Uterus (tissue), 4 donors: ENCODE data around the gene NDUFS7. TPM values are rescaled to one million over a fixed set of nuclear protein-coding genes. Genes with fewer than 3 reads are reported as not detected.
"Not testable (repeated sequence)": the region's sequence is repeated elsewhere in the genome, so short reads cannot be mapped to it uniquely, and the experiment has no call there.

Experiments used
- DNase-seq, 2 donors: peaks; one replicate each; pipeline ENCODE4 v3.0.0-alpha.2; 2019 to 2020
- H3K27ac ChIP-seq, 2 donors: fragments of 200-600 bp; sonication (generic); 1 replicate in 1 of 2; 2 replicates in 1 of 2; pipeline ENCODE4 v1.5.1; 2016 to 2018
- H3K27me3 ChIP-seq, 2 donors: fragments of 200-600 bp; sonication (generic); one replicate each; pipeline ENCODE4 v1.5.1; 2018 to 2019; ENCODE audit warnings: control low read depth in 1 of 2
- H3K36me3 ChIP-seq, 2 donors: fragments of 200-600 bp; sonication (generic); one replicate each; pipeline ENCODE4 v1.5.1; 2019; ENCODE audit warnings: control low read depth in 1 of 2
- H3K4me1 ChIP-seq, 2 donors: fragments of 200-600 bp; sonication (generic); one replicate each; pipeline ENCODE4 v1.5.1; 2018 to 2019; ENCODE audit warnings: control low read depth in 1 of 2
- H3K4me3 ChIP-seq, 2 donors: fragments of 200-600 bp; sonication (generic); 1 replicate in 1 of 2; 2 replicates in 1 of 2; pipeline ENCODE4 v1.5.1; 2018 to 2019; ENCODE audit warnings: mild to moderate bottlenecking in 1 of 2
- H3K9me3 ChIP-seq, 2 donors: fragments of 200-600 bp; sonication (generic); one replicate each; pipeline ENCODE4 v1.5.1; 2019; ENCODE audit warnings: control low read depth in 1 of 2
- CTCF ChIP-seq, 4 experiments: fragments of 200-600 bp in 2 of 4; fragments of 450-650 bp in 2 of 4; sonication (generic) in 2 of 4; IDR thresholded peaks; one replicate each; pipeline ENCODE4 v1.5.1; 2016 to 2019; ENCODE audit warnings: antibody characterized with exemption in 4 of 4, mild to moderate bottlenecking in 2 of 4, moderate library complexity in 1 of 4
- POLR2A ChIP-seq, 2 donors: fragments of 450-650 bp; IDR thresholded peaks; one replicate each; pipeline ENCODE4 v1.6.1; 2016; ENCODE audit warnings: antibody characterized with exemption in 2 of 2, mild to moderate bottlenecking in 1 of 2, moderate library complexity in 1 of 2
- intact Hi-C: fragments of 100-400 bp; cut with DNase I; formaldehyde crosslinking; loops from one replicate; pipeline ENCODE4 v1.15.1; 2023; ENCODE audit warnings: low total_unique reads
- total RNA-seq, 4 donors: library from RNA; depleted of rRNA in 3 of 4; stranded (reverse); fragments of >200 nt in 3 of 4; gene quantifications; one replicate each; pipeline versions ENCODE4 v1.1.0 to v1.2.4, GENCODE V29; 2014 to 2023
- donor health status: DM: yes; HTN: yes; CAD: no.

Gene NDUFS7
- total RNA-seq, 4 donors from 2014 or later: 39.2 to 65.5 (median 42.1) TPM

GRCh38 chr19:1437609-1438008, 53.9 kb downstream of the NDUFS7 start:
- no peak overlapping the region for H3K4me3 ChIP-seq
- H3K27ac ChIP-seq: no peak overlapping the region
- no peak for DNase-seq
- TF ChIP-seq POLR2A (IDR thresholded peaks at IDR 0.05) (no peak), CTCF (IDR thresholded peaks at IDR 0.05) (no peak)
- intact Hi-C loops: no loop called here
- no peaks in the 10 kb centered on the region for H3K27me3 ChIP-seq
- peaks cover 0 to 14% of the 10 kb centered on the region in 2 donors for H3K4me1 ChIP-seq
- no peaks in the 10 kb centered on the region for H3K9me3 ChIP-seq
- no peaks in the 10 kb centered on the region for H3K36me3 ChIP-seq

DNA sequence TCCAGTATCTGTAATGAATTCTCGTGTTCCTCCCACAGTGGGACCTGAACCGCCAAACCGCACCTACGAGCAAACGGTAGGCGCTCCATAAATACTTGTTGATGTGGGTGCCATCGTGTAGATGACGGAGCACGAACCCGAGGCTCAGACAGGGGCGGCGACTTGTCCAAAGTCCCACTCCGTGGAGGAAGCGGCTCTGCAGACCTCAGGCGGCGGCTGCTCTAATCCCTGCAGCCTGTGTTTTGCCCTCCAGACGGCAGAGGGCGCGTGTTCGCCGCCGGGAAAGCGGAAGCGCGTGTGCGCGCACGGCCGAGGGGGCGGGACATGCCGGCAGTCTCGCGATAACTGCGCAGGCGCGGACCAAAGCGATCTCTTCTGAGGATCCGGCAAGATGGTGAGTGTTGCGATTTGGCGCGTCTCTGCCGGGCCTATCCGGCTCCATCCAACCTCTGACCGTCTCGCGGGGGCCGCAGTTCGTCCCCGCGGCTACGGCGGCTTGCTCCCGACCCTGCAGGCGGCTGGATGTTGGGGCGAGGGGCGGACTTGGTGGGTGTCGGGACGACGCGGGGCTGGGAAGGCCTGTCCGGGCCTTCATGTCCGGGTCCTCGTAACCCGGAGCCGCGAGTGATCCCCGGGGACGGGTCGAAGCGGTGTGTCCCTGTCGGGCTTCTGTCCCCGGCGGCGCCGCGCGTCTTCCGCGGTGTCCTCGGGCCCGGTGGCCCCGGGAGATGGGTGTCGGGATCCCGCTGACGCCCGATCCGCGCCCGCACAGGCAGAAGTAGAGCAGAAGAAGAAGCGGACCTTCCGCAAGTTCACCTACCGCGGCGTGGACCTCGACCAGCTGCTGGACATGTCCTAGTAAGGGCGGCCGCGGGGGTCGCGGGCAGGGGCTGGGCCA, 54.6 kb downstream of the NDUFS7 start, which contains the start of gene RPS15:
TSS of gene RPS15 (plus strand) at position 362 of the 898 bp plus-strand sequence. CDS start at position 392, 30 bp downstream.
- intact Hi-C loops: no loop called here
- H3K36me3 ChIP-seq: no peaks in the 10 kb centered on the region
- peak; percentile 93 to 95 for DNase-seq

GRCh38 chr19:1438933-1439354, 55.2 kb downstream of the NDUFS7 start:
- no peaks in the 10 kb centered on the region for H3K9me3 ChIP-seq
- H3K27ac ChIP-seq: peak overlapping the region; percentile 80 to 83
- TF ChIP-seq CTCF (IDR thresholded peaks at IDR 0.05) (no peak), POLR2A (IDR thresholded peaks at IDR 0.05) (no peak)
- peaks cover 0 to 14% of the 10 kb centered on the region in 2 donors for H3K4me1 ChIP-seq
- no peaks in the 10 kb centered on the region for H3K36me3 ChIP-seq
- DNase-seq: no peak
- H3K4me3 ChIP-seq: peak overlapping the region; percentile 79 to 83
- intact Hi-C loops: no loop called here
- H3K27me3 ChIP-seq: no peaks in the 10 kb centered on the region

More for the DNA sequence above, 54.6 kb downstream of the NDUFS7 start, which contains the start of gene RPS15:
- Histone ChIP-seq H3K27me3 (no peaks in the 10 kb centered on the region), H3K9me3 (no peaks in the 10 kb centered on the region), H3K4me3 (peak within 1 kb of the TSS; percentile 79 to 83), H3K27ac (peak within 1 kb of the TSS; percentile 80 to 83), H3K4me1 (peaks cover 0 to 14% of the 10 kb centered on the region in 2 donors)
- TF ChIP-seq CTCF (IDR thresholded peaks at IDR 0.05) (peak; percentile 96 to 99 (median 98)), POLR2A (IDR thresholded peaks at IDR 0.05) (peak; percentile 85 to 96)

DNA sequence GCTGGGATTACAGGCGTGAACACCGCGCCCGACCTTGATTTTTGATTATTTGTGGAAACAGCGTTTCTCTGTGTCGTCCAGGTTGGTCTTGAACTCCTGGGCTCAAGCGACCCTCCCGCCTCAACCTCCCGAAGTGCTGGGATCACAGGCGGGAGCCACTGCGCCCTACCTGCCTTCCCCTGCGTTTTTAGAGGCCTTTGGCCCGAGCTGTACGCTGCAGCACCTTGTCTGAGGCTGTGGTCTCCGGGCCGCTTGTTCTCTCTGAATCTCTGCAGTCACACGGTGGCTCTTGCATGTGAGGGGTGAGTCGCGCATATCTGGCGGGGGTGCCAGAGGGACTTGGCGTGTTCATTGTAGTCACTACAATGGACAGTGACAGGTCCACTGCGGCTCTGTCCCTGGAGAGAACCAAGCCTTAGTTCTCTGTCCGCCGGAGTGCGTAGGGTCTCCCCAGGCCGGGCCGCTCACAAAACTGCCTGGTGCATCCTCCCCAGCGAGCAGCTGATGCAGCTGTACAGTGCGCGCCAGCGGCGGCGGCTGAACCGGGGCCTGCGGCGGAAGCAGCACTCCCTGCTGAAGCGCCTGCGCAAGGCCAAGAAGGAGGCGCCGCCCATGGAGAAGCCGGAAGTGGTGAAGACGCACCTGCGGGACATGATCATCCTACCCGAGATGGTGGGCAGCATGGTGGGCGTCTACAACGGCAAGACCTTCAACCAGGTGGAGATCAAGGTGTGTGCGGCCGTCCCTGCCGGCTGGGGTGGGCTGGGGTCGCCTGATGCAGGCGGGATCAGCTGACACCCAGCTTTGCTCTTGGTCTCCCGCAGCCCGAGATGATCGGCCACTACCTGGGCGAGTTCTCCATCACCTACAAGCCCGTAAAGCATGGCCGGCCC, 56.1 kb downstream of the NDUFS7 start:
- H3K4me1 ChIP-seq: peaks cover 0 to 14% of the 10 kb centered on the region in 2 donors
- H3K27ac ChIP-seq: peak overlapping the region in 1 of 2 donors; percentile 80
- H3K36me3 ChIP-seq, H3K9me3 ChIP-seq, H3K27me3 ChIP-seq, intact Hi-C loops: not testable (repeated sequence)
- peak in 1 of 2 donors; percentile 17 for DNase-seq
- peak overlapping the region; percentile 79 to 83 for H3K4me3 ChIP-seq

DNA sequence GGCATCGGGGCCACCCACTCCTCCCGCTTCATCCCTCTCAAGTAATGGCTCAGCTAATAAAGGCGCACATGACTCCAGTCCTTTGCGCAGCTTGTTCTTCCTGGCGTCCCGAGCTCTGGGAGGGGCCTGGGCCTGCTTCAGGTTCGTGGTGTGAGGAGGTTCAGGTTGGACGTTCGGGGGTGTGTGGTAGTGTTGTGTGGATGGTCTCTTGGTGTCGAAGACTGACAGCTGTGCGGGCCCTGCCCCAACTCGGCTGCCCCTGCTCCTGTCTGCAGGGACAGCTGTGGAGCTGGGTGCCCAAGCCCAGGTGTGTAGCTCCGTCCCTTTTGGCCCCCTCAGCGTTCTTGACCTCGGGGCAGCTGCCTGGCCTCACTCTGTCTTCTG, 56.7 kb downstream of the NDUFS7 start:
- intact Hi-C loops: no loop called here

More for the DNA sequence above, 56.7 kb downstream of the NDUFS7 start:
- H3K9me3 ChIP-seq: no peaks in the 10 kb centered on the region
- peaks cover under 1 to 2% of the 10 kb centered on the region in 2 donors for H3K27me3 ChIP-seq
- H3K4me3 ChIP-seq: no peak overlapping the region
- DNase-seq: no peak
- H3K27ac ChIP-seq: no peak overlapping the region
- H3K4me1 ChIP-seq: peaks cover 0 to 14% of the 10 kb centered on the region in 2 donors
- no peaks in the 10 kb centered on the region for H3K36me3 ChIP-seq
- no peak for TF ChIP-seq POLR2A (IDR thresholded peaks at IDR 0.05)
- no peak for TF ChIP-seq CTCF (IDR thresholded peaks at IDR 0.05)
